ENCODE measurements around the gene MRTFA. TPM values are rescaled to one million over a fixed set of nuclear protein-coding genes. Genes with fewer than 3 reads are reported as not detected.
A peak's percentile ranks its signal among the peaks of the same experiment; 100 is the strongest.

Gene MRTFA
- total RNA-seq, 4 donors from 2014 or later: 81.4 to 210 (median 122) TPM

DNA sequence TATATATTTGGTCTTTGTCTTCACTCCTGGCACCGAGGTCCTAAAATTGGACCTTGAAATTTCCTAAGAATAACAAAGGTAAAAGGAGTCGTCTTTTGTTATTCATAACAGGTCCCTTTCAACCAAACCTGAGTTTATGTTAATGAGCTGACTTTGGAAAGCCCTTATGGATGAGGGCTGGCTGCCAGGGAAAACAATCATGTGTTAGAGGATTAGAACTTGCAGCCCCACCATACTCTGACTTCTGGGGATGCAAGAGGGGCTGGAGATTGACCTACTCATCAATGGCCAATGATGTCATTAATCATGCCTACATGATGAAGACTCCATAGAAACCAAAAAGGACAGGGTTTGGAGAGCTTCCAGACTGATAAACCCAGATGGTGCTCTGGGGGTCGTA lies 118.9 kb downstream of the MRTFA start:
- Histone ChIP-seq H3K4me3 (replicated peaks in 1 of 3) (no peak overlapping the region), H3K9me3 (no peaks in the 10 kb centered on the region)
- intact Hi-C loops (cut with DNase I): no loop called here

DNA sequence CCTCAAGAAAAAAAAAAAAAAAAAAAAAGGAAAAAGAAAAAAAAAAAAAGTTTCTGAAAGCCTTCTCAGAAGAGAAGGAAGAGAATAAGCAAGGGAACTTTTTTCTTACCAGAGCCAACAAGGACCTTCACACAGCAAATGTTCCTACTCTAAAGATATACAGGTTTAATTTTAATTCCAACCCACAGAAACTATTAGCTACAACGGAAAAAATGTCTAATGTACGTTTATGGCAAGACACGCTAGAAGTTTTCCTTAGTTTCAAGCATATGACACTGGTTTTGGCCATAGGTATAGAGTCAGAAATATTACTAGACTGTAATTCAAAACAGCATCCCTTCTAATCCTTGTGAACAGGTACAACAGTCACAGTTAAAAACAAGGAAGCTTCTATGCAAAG lies 120.1 kb downstream of the MRTFA start:
- 79 to 89% methylated on average over 3 of the region's 3 CpGs for WGBS, 2 donors
- no peaks in the 10 kb centered on the region for H3K36me3 ChIP-seq
- peaks cover 14 to 30% of the 10 kb centered on the region in 2 donors for H3K4me1 ChIP-seq
- DNase-seq: no peak
- intact Hi-C loops (cut with DNase I): no loop called here
- H3K4me3 ChIP-seq (replicated peaks in 1 of 3): no peak overlapping the region
- H3K27me3 ChIP-seq: no peaks in the 10 kb centered on the region
- TF ChIP-seq, protein P1, sequence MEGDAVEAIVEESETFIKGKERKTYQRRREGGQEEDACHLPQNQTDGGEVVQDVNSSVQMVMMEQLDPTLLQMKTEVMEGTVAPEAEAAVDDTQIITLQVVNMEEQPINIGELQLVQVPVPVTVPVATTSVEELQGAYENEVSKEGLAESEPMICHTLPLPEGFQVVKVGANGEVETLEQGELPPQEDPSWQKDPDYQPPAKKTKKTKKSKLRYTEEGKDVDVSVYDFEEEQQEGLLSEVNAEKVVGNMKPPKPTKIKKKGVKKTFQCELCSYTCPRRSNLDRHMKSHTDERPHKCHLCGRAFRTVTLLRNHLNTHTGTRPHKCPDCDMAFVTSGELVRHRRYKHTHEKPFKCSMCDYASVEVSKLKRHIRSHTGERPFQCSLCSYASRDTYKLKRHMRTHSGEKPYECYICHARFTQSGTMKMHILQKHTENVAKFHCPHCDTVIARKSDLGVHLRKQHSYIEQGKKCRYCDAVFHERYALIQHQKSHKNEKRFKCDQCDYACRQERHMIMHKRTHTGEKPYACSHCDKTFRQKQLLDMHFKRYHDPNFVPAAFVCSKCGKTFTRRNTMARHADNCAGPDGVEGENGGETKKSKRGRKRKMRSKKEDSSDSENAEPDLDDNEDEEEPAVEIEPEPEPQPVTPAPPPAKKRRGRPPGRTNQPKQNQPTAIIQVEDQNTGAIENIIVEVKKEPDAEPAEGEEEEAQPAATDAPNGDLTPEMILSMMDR (IDR thresholded peaks at IDR 0.05): no peak
- no peak for TF ChIP-seq POLR2A (IDR thresholded peaks at IDR 0.05)
- no peaks in the 10 kb centered on the region for H3K9me3 ChIP-seq
- no peak overlapping the region for H3K27ac ChIP-seq

More for the DNA sequence above, 118.9 kb downstream of the MRTFA start:
- no peak for TF ChIP-seq POLR2A (IDR thresholded peaks at IDR 0.05)
- TF ChIP-seq, protein P1 (IDR thresholded peaks at IDR 0.05): no peak
- no peak for DNase-seq
- WGBS, 2 donors: 62 to 63% methylated on average over 3 of the region's 3 CpGs
- Histone ChIP-seq H3K4me1 (peaks cover 6 to 25% of the 10 kb centered on the region in 2 donors), H3K27ac (no peak overlapping the region), H3K27me3 (no peaks in the 10 kb centered on the region), H3K36me3 (no peaks in the 10 kb centered on the region)

DNA sequence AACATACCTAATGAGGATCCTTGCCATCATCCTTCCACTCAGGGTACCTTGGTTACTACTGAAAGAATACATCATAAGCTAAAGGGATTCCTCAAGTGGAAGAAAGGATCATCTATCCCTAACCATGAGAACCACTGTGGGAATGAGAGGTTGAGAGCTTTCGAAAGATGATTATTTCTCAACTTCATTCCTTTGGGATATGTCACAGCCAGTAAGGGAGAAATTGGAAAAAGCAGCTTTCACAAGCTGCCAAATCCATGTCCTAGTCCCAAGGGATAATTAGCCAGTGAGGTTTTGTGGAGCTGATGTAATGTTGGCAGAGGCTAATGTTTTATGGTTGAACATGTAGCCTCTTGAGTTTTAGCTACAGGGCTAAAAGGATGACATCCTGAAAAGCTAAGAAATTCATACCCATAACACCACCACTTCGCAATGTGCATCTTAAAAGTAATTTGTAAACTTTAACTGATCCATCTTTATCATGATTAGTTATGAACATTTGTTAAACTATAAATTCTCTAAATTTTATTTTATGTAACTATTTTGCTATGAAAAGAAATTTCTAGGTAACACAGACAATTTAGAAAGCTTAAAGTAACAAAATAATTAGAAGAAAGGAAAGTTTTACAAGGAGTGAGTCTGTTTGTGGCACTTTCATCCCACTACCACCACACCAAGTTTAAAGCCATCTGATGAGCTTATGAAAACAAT lies 123.9 kb downstream of the MRTFA start:
- peak overlapping the region; percentile 2 to 89 (median 89) for H3K27ac ChIP-seq
- intact Hi-C loops (cut with DNase I): no loop called here
- H3K27me3 ChIP-seq: no peaks in the 10 kb centered on the region
- no peak for DNase-seq
- peaks cover 46 to 48% of the 10 kb centered on the region in 2 donors for H3K4me1 ChIP-seq
- 76 to 80% methylated on average over 2 of the region's 2 CpGs for WGBS, 2 donors
- H3K9me3 ChIP-seq: no peaks in the 10 kb centered on the region
- no peaks in the 10 kb centered on the region for H3K36me3 ChIP-seq
- no peak overlapping the region for H3K4me3 ChIP-seq (replicated peaks in 1 of 3)
- TF ChIP-seq, protein P1 (IDR thresholded peaks at IDR 0.05): no peak
- TF ChIP-seq POLR2A (IDR thresholded peaks at IDR 0.05): no peak

DNA sequence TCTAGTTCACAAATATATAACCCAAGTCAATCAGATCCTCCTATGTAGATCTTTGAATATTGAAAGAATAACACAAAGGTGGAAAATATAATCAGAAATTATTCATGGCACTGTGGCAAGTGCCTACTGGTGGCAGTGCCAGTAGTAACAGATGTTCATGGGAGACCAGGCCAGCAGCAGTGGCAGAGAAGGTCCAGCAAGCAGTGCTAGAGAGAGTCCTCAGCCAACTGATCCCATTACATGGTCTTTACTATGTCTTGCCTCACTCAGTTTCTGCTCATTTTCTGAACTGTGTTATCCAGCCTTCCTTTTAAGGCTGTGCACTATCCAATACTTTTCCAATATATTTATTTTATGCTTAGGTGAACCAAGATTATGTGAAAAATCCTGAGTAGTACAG lies 124.9 kb downstream of the MRTFA start:
- H3K36me3 ChIP-seq: no peaks in the 10 kb centered on the region
- no peak overlapping the region for H3K4me3 ChIP-seq (replicated peaks in 1 of 3)
- DNase-seq: no peak
- intact Hi-C loops (cut with DNase I): no loop called here
- TF ChIP-seq POLR2A (IDR thresholded peaks at IDR 0.05): no peak
- TF ChIP-seq, protein P1 (IDR thresholded peaks at IDR 0.05): no peak
- H3K27ac ChIP-seq: peak overlapping the region; percentile 2 to 89 (median 89)
- peaks cover 51 to 55% of the 10 kb centered on the region in 2 donors for H3K4me1 ChIP-seq
- no peaks in the 10 kb centered on the region for H3K9me3 ChIP-seq
- no peaks in the 10 kb centered on the region for H3K27me3 ChIP-seq

DNA sequence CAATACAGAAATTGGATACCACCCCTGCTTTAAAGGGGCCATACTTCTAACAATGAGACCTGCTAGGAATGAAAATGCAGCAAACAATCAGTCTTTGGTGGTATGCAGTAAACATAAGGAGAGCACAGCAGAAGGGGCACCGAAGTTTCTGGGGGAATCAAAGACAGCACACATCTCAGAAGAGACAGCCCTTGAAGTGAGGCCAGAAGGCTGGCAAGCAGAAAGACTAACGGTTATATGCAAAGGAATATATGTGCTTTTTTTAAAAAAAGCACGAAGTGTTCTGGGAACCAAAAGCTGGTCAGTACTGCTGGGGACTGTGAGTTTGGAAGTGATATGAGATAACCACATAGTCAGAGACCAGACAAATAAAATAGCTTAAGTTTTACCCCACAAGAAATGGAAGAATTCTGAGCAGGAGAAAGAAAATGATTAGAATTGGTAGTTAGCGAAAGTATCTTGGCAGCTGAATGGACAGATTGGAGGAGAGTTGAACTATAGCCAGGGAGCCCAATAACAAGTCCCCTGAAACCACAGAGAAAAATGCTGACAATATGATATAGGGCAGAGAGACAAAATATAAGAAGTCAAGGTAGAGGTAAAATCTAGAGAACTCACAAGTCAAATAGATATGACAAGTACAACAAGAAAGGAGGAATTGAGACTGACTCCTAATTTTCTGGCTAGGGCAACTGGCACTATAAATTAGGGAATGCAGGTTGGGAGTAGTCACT lies 125.7 kb downstream of the MRTFA start:
- peak overlapping the region; percentile 89 to 92 (median 89) for H3K27ac ChIP-seq
- H3K4me3 ChIP-seq (replicated peaks in 1 of 3): no peak overlapping the region
- WGBS, 2 donors: 61 to 64% methylated on average over 4 of the region's 4 CpGs
- no peak for DNase-seq
- TF ChIP-seq, protein P1 (IDR thresholded peaks at IDR 0.05): no peak
- no peak for TF ChIP-seq POLR2A (IDR thresholded peaks at IDR 0.05)
- intact Hi-C loops (cut with DNase I): no loop called here
- no peaks in the 10 kb centered on the region for H3K36me3 ChIP-seq
- no peaks in the 10 kb centered on the region for H3K27me3 ChIP-seq
- no peaks in the 10 kb centered on the region for H3K9me3 ChIP-seq
- H3K4me1 ChIP-seq: peaks cover 58 to 60% of the 10 kb centered on the region in 2 donors

All from thyroid gland (tissue), 4 donors.